DMS153 treated with DMSO at 0.1 percent for 48 hours (cell line): ENCODE measurements around the gene SMIM10.
A peak's percentile ranks its signal among the peaks of the same experiment; 100 is the strongest.
"Not testable (repeated sequence)": the region's sequence is repeated elsewhere in the genome, so short reads cannot be mapped to it uniquely, and the experiment has no call there.

Experiments
- DNase-seq: peaks from one replicate; lab custom pipeline; 2025; ENCODE audit not compliant: unreplicated experiment; lab: John Stamatoyannopoulos, UW

SMIM10 gene

GRCh38 chrX:134990801-134991481 is at the start of gene SMIM10:
TSS of gene SMIM10 (plus strand) at chrX:134990991. CDS start at chrX:134991096, 105 bp downstream.
- peak; percentile 12 for DNase-seq

DNA sequence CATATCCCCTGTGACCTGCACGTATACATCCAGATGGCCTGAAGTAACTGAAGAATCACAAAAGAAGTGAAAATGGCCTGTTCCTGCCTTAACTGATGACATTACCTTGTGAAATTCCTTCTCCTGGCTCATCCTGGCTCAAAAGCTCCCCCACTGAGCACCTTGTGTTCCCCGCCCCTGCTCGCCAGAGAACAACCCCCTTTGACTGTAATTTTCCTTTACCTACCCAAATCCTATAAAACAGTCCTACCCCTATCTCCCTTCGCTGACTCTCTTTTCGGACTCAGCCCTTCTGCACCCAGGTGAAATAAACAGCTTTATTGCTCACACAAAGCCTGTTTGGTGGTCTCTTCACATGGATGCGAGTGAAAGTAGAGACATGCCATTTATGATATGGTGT is 44.4 kb upstream of the SMIM10 start:
- DNase-seq = not testable (repeated sequence)

GRCh38 chrX:134948333-134949241 is 42.2 kb upstream of the SMIM10 start:
- DNase-seq = no peak

GRCh38 chrX:134949271-134949670 is 41.5 kb upstream of the SMIM10 start:
- DNase-seq = no peak

- DNase-seq = no peak
Observed at GRCh38 chrX:134957836-134958235, 33.0 kb upstream of the SMIM10 start.

GRCh38 chrX:134960366-134960765 is 30.4 kb upstream of the SMIM10 start:
- not testable (repeated sequence) for DNase-seq

DNA sequence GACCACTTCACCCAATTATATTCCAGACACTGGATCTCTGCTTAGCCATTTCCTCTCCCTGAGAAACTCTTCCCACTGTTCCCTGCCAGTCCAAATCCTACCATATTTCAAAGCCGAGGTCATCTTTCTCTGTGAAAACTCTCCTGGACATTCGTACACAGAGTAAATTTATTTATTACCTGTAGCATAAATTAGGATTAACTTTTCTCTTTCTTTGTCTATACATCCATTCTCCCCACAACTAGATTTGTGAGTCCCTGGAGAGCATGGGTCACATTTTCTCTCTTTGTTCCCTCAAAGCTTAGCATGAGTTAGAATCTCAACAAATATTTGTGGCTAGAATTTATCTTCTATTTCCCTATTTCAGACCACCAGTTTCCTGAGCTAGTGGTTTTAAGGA is 27.8 kb upstream of the SMIM10 start:
- no peak for DNase-seq

DNA sequence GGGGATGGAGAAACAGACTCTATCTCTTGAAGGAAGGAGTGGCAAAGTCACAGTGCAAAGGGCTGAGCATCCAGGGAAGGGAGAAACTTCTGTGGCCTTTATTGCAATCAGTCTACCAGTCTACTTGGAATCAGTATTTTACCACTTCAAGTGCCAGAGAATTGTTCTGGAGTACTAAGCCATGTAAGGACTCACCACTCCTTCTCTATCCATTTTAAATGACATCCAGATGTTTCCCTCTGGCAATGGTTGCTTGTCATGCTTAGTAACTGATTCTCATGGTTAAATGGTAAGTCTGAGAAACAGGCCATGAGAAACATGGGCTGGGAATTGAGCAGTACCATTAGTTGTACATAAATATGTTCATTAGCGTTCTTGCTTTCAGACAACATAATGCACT is 21.1 kb upstream of the SMIM10 start:
- no peak for DNase-seq

DNA sequence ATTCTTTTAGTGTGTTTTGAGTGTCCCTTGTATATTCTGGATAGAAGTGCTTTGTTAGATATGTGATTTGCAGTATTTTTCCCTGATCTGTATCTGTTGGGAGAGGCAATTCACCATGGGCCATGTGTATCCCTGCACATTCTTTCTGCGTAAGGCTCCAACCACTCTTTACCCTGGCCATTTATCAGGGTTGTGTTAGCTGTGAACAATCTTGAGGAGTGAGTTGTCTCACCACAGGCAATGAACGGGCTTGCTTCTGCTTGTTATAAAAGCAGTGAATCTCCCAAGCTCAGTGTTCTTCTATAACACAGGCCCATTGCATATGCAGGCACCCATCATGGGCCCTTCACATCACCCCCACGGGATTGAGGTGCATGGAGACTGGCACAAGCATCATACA is 18.9 kb upstream of the SMIM10 start:
- no peak for DNase-seq

- DNase-seq = no peak
Observed at GRCh38 chrX:134975516-134975915, 15.3 kb upstream of the SMIM10 start.

GRCh38 chrX:134981910-134982309 is 8.9 kb upstream of the SMIM10 start:
- DNase-seq = no peak

GRCh38 chrX:134982748-134983147 is 8.0 kb upstream of the SMIM10 start:
- DNase-seq = no peak

GRCh38 chrX:134985479-134985878 is 5.3 kb upstream of the SMIM10 start:
- no peak for DNase-seq

- DNase-seq = no peak
Observed at GRCh38 chrX:134990475-134990800, 353 bp upstream of the SMIM10 start.

- DNase-seq = no peak
Observed at GRCh38 chrX:134997646-134998045, 6.9 kb downstream of the SMIM10 start.

DNA sequence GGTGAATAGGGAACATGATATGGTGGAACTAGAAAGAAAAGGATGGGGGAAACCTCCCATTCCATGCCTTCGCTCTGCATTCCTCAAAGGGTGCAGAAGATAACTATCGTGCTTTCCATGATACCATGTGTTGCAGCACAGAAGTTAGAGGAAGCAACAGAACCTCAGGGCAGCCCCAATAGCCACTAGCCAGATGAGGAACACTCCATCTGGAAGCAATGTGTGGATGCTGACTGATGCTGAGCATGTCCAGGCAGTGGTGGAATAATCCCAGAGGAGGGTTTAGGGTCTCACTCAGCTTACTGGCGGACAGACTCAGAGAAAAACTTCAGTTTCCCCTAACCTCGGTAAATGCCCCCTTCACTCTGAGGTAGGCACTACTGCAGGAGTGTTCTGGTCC is 7.5 kb downstream of the SMIM10 start:
- DNase-seq = no peak

DNA sequence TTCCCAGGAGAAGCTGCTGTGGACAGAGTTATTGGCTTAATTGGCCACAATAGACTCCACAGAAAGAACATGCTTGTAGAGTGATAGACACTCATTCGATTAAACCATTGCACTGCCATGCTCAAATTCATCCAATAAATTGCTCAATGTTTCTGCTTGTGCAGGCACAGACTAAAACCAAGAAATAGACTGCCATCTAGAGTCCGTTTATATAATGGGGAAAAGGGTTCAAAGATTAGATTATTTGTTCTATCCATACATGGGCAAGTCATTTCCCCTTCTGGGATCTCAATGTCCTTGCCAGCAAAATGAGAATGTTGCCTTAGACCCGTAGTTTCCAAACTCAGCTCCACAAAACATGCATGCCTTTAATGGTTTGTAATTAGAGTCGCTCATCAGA is 8.7 kb downstream of the SMIM10 start:
- peak; percentile 47 for DNase-seq

DNA sequence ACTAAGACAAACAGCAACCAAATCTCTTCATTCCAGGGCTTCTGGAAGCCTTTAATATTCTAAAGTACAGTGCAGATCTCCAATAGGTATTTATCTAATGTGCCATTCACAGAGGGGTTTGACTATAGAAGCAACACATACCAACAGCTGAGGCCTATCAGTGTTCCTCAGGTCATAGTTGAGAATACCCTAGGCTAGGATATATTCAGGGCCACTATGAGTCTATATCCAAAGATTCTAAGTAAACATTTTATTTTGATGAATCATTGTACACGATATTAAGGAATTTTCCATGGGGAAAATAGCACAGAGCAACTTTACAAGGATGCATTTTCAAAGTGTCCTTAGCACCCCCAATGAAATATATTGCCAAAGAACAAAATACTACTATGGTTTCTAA is 9.7 kb downstream of the SMIM10 start:
- no peak for DNase-seq

DNA sequence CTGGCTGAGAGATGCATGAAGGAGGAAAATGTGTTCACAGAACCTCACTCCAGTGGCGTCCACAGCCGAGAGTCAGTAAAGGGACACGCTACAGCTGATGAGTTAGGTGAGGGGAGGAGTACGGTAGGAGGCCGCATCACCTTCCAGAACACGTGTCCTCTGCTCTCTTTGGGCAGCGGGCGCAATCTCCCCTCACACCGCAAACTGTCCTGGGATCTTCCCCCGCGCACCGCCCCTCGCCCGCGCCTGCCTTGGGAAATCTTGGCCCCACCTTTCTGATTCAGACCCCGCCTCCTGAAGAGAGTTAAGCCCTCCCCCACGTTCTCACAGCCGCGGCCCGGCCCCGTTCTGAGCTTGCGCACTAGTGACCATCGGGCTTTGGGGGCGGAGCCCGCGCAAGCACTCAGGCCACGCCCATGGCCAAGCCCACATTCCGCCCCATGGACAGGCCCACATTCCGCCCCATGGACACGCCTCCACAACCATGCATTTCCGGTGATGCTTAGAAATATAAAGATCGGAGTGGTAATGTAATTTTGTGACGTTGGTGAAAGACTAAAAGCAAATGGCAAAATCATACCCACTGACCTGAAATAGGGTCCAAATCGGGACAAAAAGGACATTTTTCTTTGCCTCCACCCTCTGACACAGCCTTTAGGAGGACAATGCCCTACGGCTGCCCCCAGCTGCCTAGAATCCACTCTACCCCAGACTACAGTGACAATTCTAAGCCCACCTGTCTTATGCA is 13.3 kb downstream of the SMIM10 start:
- peak; percentile 97 for DNase-seq

DNA sequence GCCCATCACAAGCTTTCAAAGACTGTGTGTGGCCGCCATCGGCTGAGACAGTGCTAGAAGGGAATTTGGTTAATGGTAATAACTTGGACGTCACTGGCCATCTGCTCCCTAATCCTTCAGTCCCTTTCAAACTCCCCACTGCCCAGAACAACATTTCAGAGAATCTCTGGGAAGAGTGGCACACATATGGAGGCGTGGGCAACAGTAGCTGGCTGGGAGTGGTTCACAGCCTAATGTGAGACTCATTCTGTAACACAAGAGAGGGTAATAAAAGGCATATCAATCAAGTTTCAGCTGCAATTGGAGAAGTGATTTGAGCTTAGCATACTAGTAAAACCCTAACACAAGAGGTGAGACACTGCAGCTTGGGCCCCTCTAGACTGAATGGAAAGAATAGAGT is 15.4 kb downstream of the SMIM10 start:
- no peak for DNase-seq

DNA sequence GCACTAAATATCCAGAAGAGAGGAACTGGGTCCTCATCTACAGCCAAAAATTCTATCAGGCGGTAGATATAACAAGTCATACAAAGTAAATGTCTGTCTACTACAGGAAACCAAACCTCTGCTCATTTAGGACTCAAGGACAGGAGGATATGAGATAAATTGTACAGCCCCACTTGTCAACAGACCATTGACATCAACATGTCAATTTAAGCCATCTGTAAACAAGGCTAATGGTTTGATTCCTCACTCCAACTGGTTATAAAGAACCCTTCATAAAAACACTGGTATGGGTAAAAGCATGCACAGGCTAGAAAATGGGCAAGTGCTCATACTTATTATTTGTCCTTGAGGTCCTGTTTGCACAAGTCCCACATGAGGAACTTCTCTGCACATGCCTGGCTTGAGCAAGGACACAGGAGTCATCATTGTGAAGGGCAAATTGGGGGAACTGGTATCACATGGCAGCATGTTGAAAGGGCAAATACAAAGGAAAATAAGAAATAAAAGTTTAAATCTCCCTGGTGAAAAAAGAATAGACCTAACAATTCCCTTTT is 18.3 kb downstream of the SMIM10 start:
- no peak for DNase-seq
